PFSK-1 (cell line): Measurements from ENCODE around the gene PRR33.

Experiments used
- FOXP2 ChIP-seq: optimal IDR thresholded peaks from 2 replicates; pipeline ENCODE3; 2011; ENCODE audit warnings: borderline replicate concordance, control low read depth, inconsistent platforms; ENCODE audit not compliant: insufficient read depth; ENCODE audit errors: extremely low read length, extremely low read depth
- POLR2AphosphoS5 ChIP-seq: IDR thresholded peaks from 2 replicates; pipeline ENCODE4 v1.6.1; 2012; ENCODE audit warnings: low read depth, mild to moderate bottlenecking, control low read depth, low read length, moderate library complexity
- REST ChIP-seq, 2 experiments: IDR thresholded peaks; 2 replicates each; pipeline versions ENCODE4 v1.6.1 to v1.8.0; 2011 to 2012; ENCODE audit warnings: low read depth in 2 of 2, low read length in 2 of 2, control low read depth in 1 of 2, inconsistent platforms in 1 of 2, mild to moderate bottlenecking in 1 of 2, moderate library complexity in 1 of 2; ENCODE audit not compliant: insufficient read depth in 1 of 2
- SIN3A ChIP-seq: IDR thresholded peaks from 2 replicates; pipeline ENCODE4 v1.6.1; 2012; ENCODE audit warnings: mild to moderate bottlenecking, low read length, moderate library complexity, borderline replicate concordance; ENCODE audit not compliant: insufficient read depth
- TAF1 ChIP-seq: IDR thresholded peaks from 2 replicates; pipeline ENCODE4 v1.6.1; 2012; ENCODE audit warnings: low read length, control low read depth, borderline replicate concordance; ENCODE audit not compliant: insufficient read depth

PRR33 gene

GRCh38 chr11:1856306-1857005, 35.2 kb downstream of the PRR33 start:
- TF ChIP-seq REST (IDR thresholded peaks at IDR 0.05; ENCODE audit: insufficient read depth in 1 of 2, low read depth in 2 of 2, low read length in 2 of 2) (no peak), FOXP2 (no peak), POLR2AphosphoS5 (no peak), SIN3A (no peak), TAF1 (no peak)

GRCh38 chr11:1855886-1856265, 35.8 kb downstream of the PRR33 start:
- no peak for TF ChIP-seq TAF1
- no peak for TF ChIP-seq REST (IDR thresholded peaks at IDR 0.05; ENCODE audit: insufficient read depth in 1 of 2, low read depth in 2 of 2, low read length in 2 of 2)
- no peak for TF ChIP-seq FOXP2

DNA sequence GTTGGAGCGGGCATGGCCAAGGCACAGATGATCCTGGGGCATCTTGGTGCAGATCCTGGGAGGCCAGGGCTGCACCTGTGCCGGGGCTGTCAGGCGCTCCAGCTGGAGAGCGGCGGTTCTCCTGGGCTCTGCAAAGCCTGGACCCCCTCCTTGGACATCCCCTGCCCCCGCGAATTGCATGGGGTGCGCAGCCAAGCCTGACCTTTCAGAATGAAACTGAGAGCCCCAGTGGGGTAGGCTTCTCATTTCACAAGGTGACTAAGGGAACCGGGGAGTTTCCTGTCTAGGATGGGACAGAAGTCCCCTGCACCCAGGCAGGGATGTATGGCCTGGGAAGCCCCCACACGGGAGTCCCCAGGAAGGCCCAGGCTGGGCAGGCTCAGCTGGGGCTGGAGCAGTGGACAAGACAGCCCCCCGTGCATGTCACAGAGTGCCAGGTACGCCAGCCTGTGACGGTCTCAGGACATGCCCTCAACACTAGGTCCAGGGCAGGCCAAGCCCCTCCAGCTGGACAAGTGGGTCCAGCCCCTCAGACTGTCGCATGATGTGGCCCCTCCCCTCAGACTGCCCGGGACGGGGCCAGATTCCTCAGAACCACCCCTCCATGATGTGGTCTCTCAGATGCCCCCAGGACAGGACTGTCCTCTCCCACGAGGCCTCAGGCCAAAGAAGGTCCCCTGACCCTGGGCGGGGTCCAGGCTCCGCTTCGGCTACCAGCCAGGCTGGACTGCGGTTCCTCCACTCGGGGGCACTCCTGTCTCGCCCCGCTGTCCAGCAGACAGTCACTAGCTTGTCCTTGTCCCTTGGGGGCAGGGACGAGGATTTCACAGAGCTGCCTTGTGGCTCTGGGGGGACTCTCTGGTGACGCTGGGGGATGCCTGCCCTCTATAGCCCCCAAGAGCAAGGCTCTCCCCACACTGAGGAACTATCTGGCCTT, 36.5 kb downstream of the PRR33 start:
- TF ChIP-seq REST (IDR thresholded peaks at IDR 0.05; ENCODE audit: insufficient read depth in 1 of 2, low read depth in 2 of 2, low read length in 2 of 2) (no peak), SIN3A (no peak), TAF1 (no peak), FOXP2 (no peak), POLR2AphosphoS5 (no peak)

DNA sequence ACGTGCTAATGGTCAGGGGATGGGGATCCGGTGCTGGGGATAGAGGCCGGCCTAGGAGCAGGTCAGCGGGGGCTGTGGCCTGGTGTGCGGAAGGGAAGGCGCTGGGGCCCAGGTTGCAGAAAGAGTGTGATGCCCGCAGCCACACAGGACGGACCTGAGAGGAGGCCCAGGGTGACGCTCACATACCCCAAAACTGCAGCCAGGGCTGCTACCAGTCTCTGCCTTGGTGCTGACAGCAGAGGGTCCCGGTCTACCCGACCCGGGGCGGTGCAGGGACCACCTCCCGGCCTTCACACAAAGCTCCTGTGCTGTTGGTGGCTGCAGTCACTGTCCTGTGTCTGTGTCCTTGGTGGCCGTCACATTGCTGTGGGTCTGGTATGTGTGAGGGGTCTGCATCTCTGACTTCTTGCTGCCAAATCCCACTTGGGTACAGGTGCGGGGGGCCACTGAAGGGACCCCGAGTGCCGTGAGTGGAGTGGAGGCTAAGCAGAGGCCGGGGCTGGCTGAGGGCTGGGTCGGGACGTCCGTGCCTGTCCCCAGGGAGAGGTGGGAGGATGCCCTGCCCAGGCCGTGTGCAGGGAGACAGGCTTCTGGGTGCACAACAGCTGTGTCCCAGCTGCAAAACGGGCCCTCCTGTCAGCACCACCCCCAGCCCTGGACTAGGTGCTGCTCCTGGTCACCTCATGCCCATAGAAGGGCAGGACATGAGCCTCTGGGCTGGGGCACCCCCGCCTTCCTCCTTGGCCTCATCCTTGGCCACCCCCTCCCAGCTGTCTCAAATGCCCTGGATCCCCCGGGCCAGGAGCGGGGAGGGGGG, 37.4 kb downstream of the PRR33 start:
- TF ChIP-seq SIN3A (no peak), TAF1 (no peak), POLR2AphosphoS5 (no peak), FOXP2 (no peak), REST (IDR thresholded peaks at IDR 0.05; ENCODE audit: insufficient read depth in 1 of 2, low read depth in 2 of 2, low read length in 2 of 2) (no peak)
